ENCODE measurements around the gene PRIM2.
"Not testable (repeated sequence)": the region's sequence is repeated elsewhere in the genome, so short reads cannot be mapped to it uniquely, and the experiment has no call there.

PRIM2 gene

GRCh38 chr6:57515171-57515570 lies 197.7 kb downstream of the PRIM2 start:
- not testable (repeated sequence) for DNase-seq

GRCh38 chr6:57515845-57516244 lies 198.4 kb downstream of the PRIM2 start:
- DNase-seq = not testable (repeated sequence)

GRCh38 chr6:57516776-57517175 lies 199.3 kb downstream of the PRIM2 start:
- DNase-seq = not testable (repeated sequence)

GRCh38 chr6:57519198-57519597 lies 201.8 kb downstream of the PRIM2 start:
- not testable (repeated sequence) for DNase-seq

GRCh38 chr6:57521085-57521484 lies 203.7 kb downstream of the PRIM2 start:
- not testable (repeated sequence) for DNase-seq

GRCh38 chr6:57523221-57523620 lies 205.8 kb downstream of the PRIM2 start:
- not testable (repeated sequence) for DNase-seq

GRCh38 chr6:57529755-57530154 lies 212.3 kb downstream of the PRIM2 start:
- not testable (repeated sequence) for DNase-seq

- DNase-seq = not testable (repeated sequence)
Measured at GRCh38 chr6:57532660-57533059, 215.2 kb downstream of the PRIM2 start.

- DNase-seq = not testable (repeated sequence)
Measured at GRCh38 chr6:57535121-57535520, 217.7 kb downstream of the PRIM2 start.

GRCh38 chr6:57535994-57536393 lies 218.6 kb downstream of the PRIM2 start:
- DNase-seq = not testable (repeated sequence)

GRCh38 chr6:57537916-57538315 lies 220.5 kb downstream of the PRIM2 start:
- DNase-seq = not testable (repeated sequence)

GRCh38 chr6:57551961-57552360 lies 234.5 kb downstream of the PRIM2 start:
- DNase-seq = not testable (repeated sequence)

GRCh38 chr6:57557855-57558254 lies 240.4 kb downstream of the PRIM2 start:
- not testable (repeated sequence) for DNase-seq

GRCh38 chr6:57559170-57559569 lies 241.7 kb downstream of the PRIM2 start:
- DNase-seq = not testable (repeated sequence)

- not testable (repeated sequence) for DNase-seq
Measured at GRCh38 chr6:57562233-57562632, 244.8 kb downstream of the PRIM2 start.

- DNase-seq = not testable (repeated sequence)
Measured at GRCh38 chr6:57572119-57572518, 254.7 kb downstream of the PRIM2 start.

- not testable (repeated sequence) for DNase-seq
Measured at GRCh38 chr6:57572844-57573243, 255.4 kb downstream of the PRIM2 start.

GRCh38 chr6:57577023-57577422 lies 259.6 kb downstream of the PRIM2 start:
- not testable (repeated sequence) for DNase-seq

- DNase-seq = not testable (repeated sequence)
Measured at GRCh38 chr6:57579489-57579888, 262.1 kb downstream of the PRIM2 start.

- not testable (repeated sequence) for DNase-seq
Measured at GRCh38 chr6:57581586-57581985, 264.2 kb downstream of the PRIM2 start.

- DNase-seq = not testable (repeated sequence)
Measured at GRCh38 chr6:57601105-57601504, 283.7 kb downstream of the PRIM2 start.

- not testable (repeated sequence) for DNase-seq
Measured at GRCh38 chr6:57605303-57605702, 287.9 kb downstream of the PRIM2 start.

- DNase-seq = not testable (repeated sequence)
Measured at GRCh38 chr6:57606331-57606730, 288.9 kb downstream of the PRIM2 start.

GRCh38 chr6:57610612-57611011 lies 293.2 kb downstream of the PRIM2 start:
- DNase-seq = not testable (repeated sequence)

- DNase-seq = not testable (repeated sequence)
Measured at GRCh38 chr6:57618959-57619358, 301.5 kb downstream of the PRIM2 start.
